GM12878 (cell line): ENCODE measurements around the gene DDX49. TPM values are rescaled to one million over a fixed set of nuclear protein-coding genes. Genes with fewer than 3 reads are reported as not detected.

Experiments used
- ATAC-seq: fragments of 200-7000 bp; cut with Tn5 transposase; 3 replicates; pipeline ENCODE4 v1.9.1; 2020; ENCODE audit warnings: mild to moderate bottlenecking, moderate library complexity
- BruUV-seq: library from RNA; stranded (reverse); fragments of 400-500 nt; replicated peaks from 2 replicates; lab custom pipeline; 2021; lab: Mats Ljungman, UMichigan
- CTCF ChIA-PET: fragments of 300-600 bp; sonication (Branson Sonifier 250); formaldehyde crosslinking; extraction: SDS; loops from one replicate; lab custom pipeline; 2021; ENCODE audit warnings: inconsistent platforms; lab: Yijun Ruan, JAX
- POLR2A ChIA-PET: fragments of 350-600 bp; formaldehyde crosslinking; extraction: SDS; loops from one replicate; lab custom pipeline; 2021; ENCODE audit warnings: inconsistent platforms; lab: Charles Lee
- RAD21 ChIA-PET: fragments of 300-600 bp; sonication (Branson Sonifier 250); formaldehyde crosslinking; loops from one replicate; lab custom pipeline; 2023; ENCODE audit warnings: antibody characterized with exemption; ENCODE audit not compliant: unreplicated experiment; lab: Charles Lee
- SMC1A ChIA-PET: fragments of 300-600 bp; sonication (Branson Sonifier 250); formaldehyde crosslinking; loops from one replicate; lab custom pipeline; 2023; ENCODE audit not compliant: unreplicated experiment, uncharacterized antibody; lab: Charles Lee
- DNase-seq: peaks from one replicate; pipeline ENCODE4 v3.0.0-alpha.2; 2011; ENCODE audit warnings: low read depth, low spot score
- FAIRE-seq: peaks from 3 replicates; lab custom pipeline; 2011; peaks lifted over from hg19 to GRCh38; lab: Jason Lieb, UNC
- H2AFZ ChIP-seq: 2 replicates; pipeline ENCODE4 v1.6.0; 2011; ENCODE audit warnings: low read depth, low read length, control low read depth; ENCODE audit not compliant: control insufficient read depth
- H3K27ac ChIP-seq: 2 replicates; pipeline ENCODE4 v1.5.1; 2011; ENCODE audit warnings: control low read depth; ENCODE audit not compliant: control insufficient read depth, insufficient read depth
- H3K27me3 ChIP-seq, 2 experiments: replicated peaks in 1 of 2; 2 replicates each; pipeline versions ENCODE4 v1.6.0 to v1.6.1; 2011; ENCODE audit warnings: low read length in 1 of 2; ENCODE audit not compliant: control insufficient read depth in 2 of 2, insufficient read depth in 2 of 2
- H3K36me3 ChIP-seq, 2 experiments: 2 replicates each; pipeline ENCODE4 v1.5.1; 2011; ENCODE audit warnings: low read length in 1 of 2; ENCODE audit not compliant: control insufficient read depth in 2 of 2, insufficient read depth in 2 of 2
- H3K4me1 ChIP-seq: 2 replicates; pipeline ENCODE4 v1.6.1; 2011; ENCODE audit warnings: mild to moderate bottlenecking, low read length, moderate library complexity, mixed read lengths; ENCODE audit not compliant: control insufficient read depth, insufficient read depth
- H3K4me2 ChIP-seq: 2 replicates; pipeline ENCODE4 v1.6.0; 2011; ENCODE audit warnings: control low read depth; ENCODE audit not compliant: control insufficient read depth, insufficient read depth
- H3K4me3 ChIP-seq: fragments of 200-600 bp; sonication (generic); 2 replicates; pipeline ENCODE4 v1.5.1; 2016
- H3K79me2 ChIP-seq: 2 replicates; pipeline ENCODE4 v1.6.0; 2011; ENCODE audit warnings: low read length; ENCODE audit not compliant: control insufficient read depth, insufficient read depth
- H3K9ac ChIP-seq: 2 replicates; pipeline ENCODE4 v1.8.0; 2011; ENCODE audit warnings: low read length, control low read depth, mixed read lengths; ENCODE audit not compliant: control insufficient read depth, insufficient read depth
- H3K9me3 ChIP-seq: replicated peaks from 3 replicates; pipeline ENCODE4 v1.5.1; 2011; ENCODE audit warnings: mild to moderate bottlenecking, low read length; ENCODE audit not compliant: control insufficient read depth, insufficient read depth
- H4K20me1 ChIP-seq: 2 replicates; pipeline ENCODE4 v1.6.0; 2011; ENCODE audit not compliant: control insufficient read depth, insufficient read depth
- CHD4 ChIP-seq: fragments of 200-600 bp; sonication (generic); IDR thresholded peaks from 2 replicates; pipeline ENCODE4 v1.6.1; 2016; ENCODE audit warnings: mild to moderate bottlenecking
- CREB1 ChIP-seq: IDR thresholded peaks from 2 replicates; pipeline ENCODE4 v1.6.1; 2012; ENCODE audit warnings: low read depth, mild to moderate bottlenecking, inconsistent platforms
- EZH2 ChIP-seq: IDR thresholded peaks from 2 replicates; pipeline ENCODE4 v1.6.1; 2012; ENCODE audit warnings: low read depth, mild to moderate bottlenecking, control low read depth, inconsistent platforms, low read length, borderline replicate concordance; ENCODE audit not compliant: control insufficient read depth
- FOS ChIP-seq: IDR thresholded peaks from 3 replicates; pipeline ENCODE4 v1.6.1; 2011; ENCODE audit warnings: borderline replicate concordance; ENCODE audit not compliant: insufficient read length; ENCODE audit errors: extremely low read depth
- HCFC1 ChIP-seq: fragments of 150-350 bp; IDR thresholded peaks from 2 replicates; pipeline ENCODE4 v1.6.1; 2014; ENCODE audit warnings: low read length
- KAT2A ChIP-seq: conservative IDR thresholded peaks from 2 replicates; pipeline ENCODE4 v1.6.1; 2011; ENCODE audit warnings: low read depth, low read length; ENCODE audit not compliant: control insufficient read depth
- MEF2A ChIP-seq: IDR thresholded peaks from 2 replicates; pipeline ENCODE4 v1.6.1; 2011; ENCODE audit warnings: low read depth, mild to moderate bottlenecking, low read length, moderate library complexity; ENCODE audit not compliant: insufficient read depth
- NFYA ChIP-seq: IDR thresholded peaks from 2 replicates; pipeline ENCODE4 v1.6.1; 2011; ENCODE audit warnings: low read depth, mild to moderate bottlenecking, low read length, improper control_type of control experiment, borderline replicate concordance
- POLR2A ChIP-seq: IDR thresholded peaks from 2 replicates; pipeline ENCODE4 v1.6.1; 2011; ENCODE audit warnings: low read depth, mild to moderate bottlenecking, low read length
- TCF12 ChIP-seq: IDR thresholded peaks from 2 replicates; pipeline ENCODE4 v1.6.1; 2011; ENCODE audit warnings: low read depth, mild to moderate bottlenecking, low read length
- YBX1 ChIP-seq: fragments of 450-650 bp; IDR thresholded peaks from 2 replicates; pipeline ENCODE4 v1.6.1; 2016; ENCODE audit warnings: antibody characterized with exemption
- ZNF217 ChIP-seq: fragments of 450-650 bp; IDR thresholded peaks from 2 replicates; pipeline ENCODE4 v1.6.1; 2017; ENCODE audit warnings: antibody characterized with exemption, mild to moderate bottlenecking
- WGBS: methylation state at CpG from one replicate; pipeline ENCODE4 v1.1.6; 2016; ENCODE audit warnings: low lambda C conversion rate; ENCODE audit not compliant: insufficient replicate concordance, insufficient coverage; ENCODE audit errors: missing lambda C conversion rate; 5-methylcytosine and 5-hydroxymethylcytosine counted together
- in situ Hi-C: fragments of 300-500 bp; cut with MboI; formaldehyde crosslinking; loops from 9 replicates; pipeline ENCODE4 v1.14.3; 2018; ENCODE audit warnings: mixed read lengths
- intact Hi-C: fragments of 100-400 bp; cut with micrococcal nuclease; formaldehyde crosslinking; loops from one replicate; pipeline ENCODE4 v1.14.2; 2022; ENCODE audit not compliant: unreplicated experiment
- polyA plus RNA-seq, 11 experiments: library from polyadenylated mRNA; depleted of rRNA in 4 of 11; unstranded in 6 of 11; stranded (reverse) in 5 of 11; fragments of >200 nt; fragmentation: Nextera tagmentation in 4 of 11; fragmentation: Illumina TruSeq in 1 of 11; extraction: Ambion mirVana in 4 of 11; extraction: Trizol in 1 of 11; gene quantifications; 1 replicate in 1 of 11; 2 replicates in 10 of 11; pipeline versions ENCODE4 v1.2.1 to v1.2.3, GENCODE V29; 2011 to 2016; ENCODE audit warnings: inconsistent platforms in 2 of 11, missing spikeins in 2 of 11, low read depth in 1 of 11
- total RNA-seq, 4 experiments: library from RNA; depleted of rRNA in 3 of 4; stranded (reverse); fragments of >200 nt in 3 of 4; fragmentation: Illumina TruSeq in 1 of 4; extraction: Trizol in 1 of 4; gene quantifications; 2 replicates each; pipeline versions ENCODE4 v1.2.1 to v1.2.3, GENCODE V29; 2013 to 2021
- TF ChIP-seq, protein P1 (sequence below): IDR thresholded peaks from 2 replicates; pipeline ENCODE4 v1.6.1; 2012; ENCODE audit warnings: low read depth, low read length, improper control_type of control experiment
- TF ChIP-seq, protein P2 (sequence below): IDR thresholded peaks from 2 replicates; pipeline ENCODE4 v1.6.1; 2012; ENCODE audit warnings: low read length, inconsistent platforms
- TF ChIP-seq, protein P3 (sequence below): fragments of 450-650 bp; IDR thresholded peaks from 2 replicates; pipeline ENCODE4 v1.6.1; 2016; ENCODE audit warnings: mild to moderate bottlenecking
- TF ChIP-seq, protein P4 (sequence below): IDR thresholded peaks from 2 replicates; pipeline ENCODE4 v1.6.1; 2012; ENCODE audit warnings: low read depth, low read length, improper control_type of control experiment

DDX49 gene
- total and polyA plus RNA-seq, 10 of the 15 experiments (the other 5 are each of a cell fraction or from before 2014, with no cell fraction given), result 0.58 to 102 (median 48.1) TPM

DNA sequence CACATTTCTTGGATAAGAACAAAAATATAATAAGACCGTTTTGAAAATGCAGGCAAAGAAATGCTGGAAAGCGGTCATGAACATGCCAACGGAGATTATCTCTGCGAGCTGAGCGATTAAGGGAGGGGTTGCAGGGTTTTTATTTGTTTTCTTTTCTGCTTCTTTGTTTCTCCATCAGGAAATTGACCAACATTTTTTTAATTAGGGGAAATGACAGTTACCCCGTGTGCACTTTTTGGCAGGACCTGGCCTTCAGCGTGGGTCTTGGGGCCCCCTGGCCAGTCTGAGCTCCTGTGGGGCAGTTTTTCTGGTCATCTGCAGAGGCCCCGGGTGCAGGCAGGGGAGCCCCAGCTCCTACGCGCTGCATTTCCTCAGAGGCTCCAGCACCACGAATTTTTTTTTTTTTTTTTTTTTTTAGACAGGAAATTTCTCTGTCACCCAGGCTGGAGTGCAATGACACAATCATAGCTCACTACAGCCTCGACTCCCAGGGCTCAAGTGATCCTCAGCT is 52.8 kb downstream of the DDX49 start:
- H3K27me3 ChIP-seq, result no peaks in the 10 kb centered on the region
- RAD21 ChIA-PET, result interaction anchor here (0.7 kb wide), 1 partner anchor 32 kb away, joined by 3 read pairs; no protein-coding TSS in a partner anchor
- SMC1A ChIA-PET, result interaction anchor here (0.6 kb wide), 1 partner anchor 26 kb away, joined by 6 read pairs; no protein-coding TSS in a partner anchor
- POLR2A ChIA-PET, result interaction anchor here (0.6 kb wide), 1 partner anchor 23 kb away, joined by 3 read pairs; no protein-coding TSS in a partner anchor
- TF ChIP-seq FOS, result no peak
- no peak for TF ChIP-seq CHD4
- TF ChIP-seq POLR2A, result no peak
- TF ChIP-seq, protein P1, sequence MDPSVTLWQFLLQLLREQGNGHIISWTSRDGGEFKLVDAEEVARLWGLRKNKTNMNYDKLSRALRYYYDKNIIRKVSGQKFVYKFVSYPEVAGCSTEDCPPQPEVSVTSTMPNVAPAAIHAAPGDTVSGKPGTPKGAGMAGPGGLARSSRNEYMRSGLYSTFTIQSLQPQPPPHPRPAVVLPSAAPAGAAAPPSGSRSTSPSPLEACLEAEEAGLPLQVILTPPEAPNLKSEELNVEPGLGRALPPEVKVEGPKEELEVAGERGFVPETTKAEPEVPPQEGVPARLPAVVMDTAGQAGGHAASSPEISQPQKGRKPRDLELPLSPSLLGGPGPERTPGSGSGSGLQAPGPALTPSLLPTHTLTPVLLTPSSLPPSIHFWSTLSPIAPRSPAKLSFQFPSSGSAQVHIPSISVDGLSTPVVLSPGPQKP, result no peak
- TF ChIP-seq YBX1, result no peak
- no peak for TF ChIP-seq HCFC1
- TF ChIP-seq ZNF217, result no peak
- no peak for TF ChIP-seq KAT2A
- TF ChIP-seq TCF12, result no peak
- TF ChIP-seq CREB1, result no peak
- TF ChIP-seq, protein P2, sequence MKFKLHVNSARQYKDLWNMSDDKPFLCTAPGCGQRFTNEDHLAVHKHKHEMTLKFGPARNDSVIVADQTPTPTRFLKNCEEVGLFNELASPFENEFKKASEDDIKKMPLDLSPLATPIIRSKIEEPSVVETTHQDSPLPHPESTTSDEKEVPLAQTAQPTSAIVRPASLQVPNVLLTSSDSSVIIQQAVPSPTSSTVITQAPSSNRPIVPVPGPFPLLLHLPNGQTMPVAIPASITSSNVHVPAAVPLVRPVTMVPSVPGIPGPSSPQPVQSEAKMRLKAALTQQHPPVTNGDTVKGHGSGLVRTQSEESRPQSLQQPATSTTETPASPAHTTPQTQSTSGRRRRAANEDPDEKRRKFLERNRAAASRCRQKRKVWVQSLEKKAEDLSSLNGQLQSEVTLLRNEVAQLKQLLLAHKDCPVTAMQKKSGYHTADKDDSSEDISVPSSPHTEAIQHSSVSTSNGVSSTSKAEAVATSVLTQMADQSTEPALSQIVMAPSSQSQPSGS, result no peak
- TF ChIP-seq, protein P3, sequence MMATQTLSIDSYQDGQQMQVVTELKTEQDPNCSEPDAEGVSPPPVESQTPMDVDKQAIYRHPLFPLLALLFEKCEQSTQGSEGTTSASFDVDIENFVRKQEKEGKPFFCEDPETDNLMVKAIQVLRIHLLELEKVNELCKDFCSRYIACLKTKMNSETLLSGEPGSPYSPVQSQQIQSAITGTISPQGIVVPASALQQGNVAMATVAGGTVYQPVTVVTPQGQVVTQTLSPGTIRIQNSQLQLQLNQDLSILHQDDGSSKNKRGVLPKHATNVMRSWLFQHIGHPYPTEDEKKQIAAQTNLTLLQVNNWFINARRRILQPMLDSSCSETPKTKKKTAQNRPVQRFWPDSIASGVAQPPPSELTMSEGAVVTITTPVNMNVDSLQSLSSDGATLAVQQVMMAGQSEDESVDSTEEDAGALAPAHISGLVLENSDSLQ, result no peak
- no peak for TF ChIP-seq MEF2A
- TF ChIP-seq, protein P4, sequence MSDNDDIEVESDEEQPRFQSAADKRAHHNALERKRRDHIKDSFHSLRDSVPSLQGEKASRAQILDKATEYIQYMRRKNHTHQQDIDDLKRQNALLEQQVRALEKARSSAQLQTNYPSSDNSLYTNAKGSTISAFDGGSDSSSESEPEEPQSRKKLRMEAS, result no peak
- no peak for TF ChIP-seq NFYA
- TF ChIP-seq EZH2, result no peak
- H3K9ac ChIP-seq, result no peak overlapping the region
- no TSS peak for BruUV-seq
- CTCF ChIA-PET, result no interaction called here
- H2AFZ ChIP-seq, result no peak overlapping the region
- H3K36me3 ChIP-seq, result no peaks in the 10 kb centered on the region
- intact Hi-C loops (no loop called here), in situ Hi-C loops (no loop called here)
- WGBS, result 20% methylated on average over 12 of the region's 12 CpGs
- no peaks in the 10 kb centered on the region; the same call in 2 of the 3 replicates for H3K9me3 ChIP-seq
- ATAC-seq (no peak), DNase-seq (no peak), FAIRE-seq (no peak)
- H3K27ac ChIP-seq, result no peak overlapping the region
- no peak overlapping the region for H3K4me2 ChIP-seq
- no peak overlapping the region for H3K4me3 ChIP-seq
- no peaks in the 10 kb centered on the region for H3K79me2 ChIP-seq
- no peaks in the 10 kb centered on the region for H4K20me1 ChIP-seq
- no peaks in the 10 kb centered on the region for H3K4me1 ChIP-seq
